HG02678 (cell line): Measurements from ENCODE around the gene RSRP1.
"Not testable (repeated sequence)": the region's sequence is repeated elsewhere in the genome, so short reads cannot be mapped to it uniquely, and the experiment has no call there.

ENCODE experiments used
- ATAC-seq: cut with Tn5 transposase; IDR thresholded peaks from one replicate; pipeline ENCODE4 v1.9.1; 2021; ENCODE audit warnings: mild to moderate bottlenecking, moderate library complexity; ENCODE audit not compliant: unreplicated experiment

The RSRP1 gene, protein sequence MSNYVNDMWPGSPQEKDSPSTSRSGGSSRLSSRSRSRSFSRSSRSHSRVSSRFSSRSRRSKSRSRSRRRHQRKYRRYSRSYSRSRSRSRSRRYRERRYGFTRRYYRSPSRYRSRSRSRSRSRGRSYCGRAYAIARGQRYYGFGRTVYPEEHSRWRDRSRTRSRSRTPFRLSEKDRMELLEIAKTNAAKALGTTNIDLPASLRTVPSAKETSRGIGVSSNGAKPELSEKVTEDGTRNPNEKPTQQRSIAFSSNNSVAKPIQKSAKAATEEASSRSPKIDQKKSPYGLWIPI

DNA sequence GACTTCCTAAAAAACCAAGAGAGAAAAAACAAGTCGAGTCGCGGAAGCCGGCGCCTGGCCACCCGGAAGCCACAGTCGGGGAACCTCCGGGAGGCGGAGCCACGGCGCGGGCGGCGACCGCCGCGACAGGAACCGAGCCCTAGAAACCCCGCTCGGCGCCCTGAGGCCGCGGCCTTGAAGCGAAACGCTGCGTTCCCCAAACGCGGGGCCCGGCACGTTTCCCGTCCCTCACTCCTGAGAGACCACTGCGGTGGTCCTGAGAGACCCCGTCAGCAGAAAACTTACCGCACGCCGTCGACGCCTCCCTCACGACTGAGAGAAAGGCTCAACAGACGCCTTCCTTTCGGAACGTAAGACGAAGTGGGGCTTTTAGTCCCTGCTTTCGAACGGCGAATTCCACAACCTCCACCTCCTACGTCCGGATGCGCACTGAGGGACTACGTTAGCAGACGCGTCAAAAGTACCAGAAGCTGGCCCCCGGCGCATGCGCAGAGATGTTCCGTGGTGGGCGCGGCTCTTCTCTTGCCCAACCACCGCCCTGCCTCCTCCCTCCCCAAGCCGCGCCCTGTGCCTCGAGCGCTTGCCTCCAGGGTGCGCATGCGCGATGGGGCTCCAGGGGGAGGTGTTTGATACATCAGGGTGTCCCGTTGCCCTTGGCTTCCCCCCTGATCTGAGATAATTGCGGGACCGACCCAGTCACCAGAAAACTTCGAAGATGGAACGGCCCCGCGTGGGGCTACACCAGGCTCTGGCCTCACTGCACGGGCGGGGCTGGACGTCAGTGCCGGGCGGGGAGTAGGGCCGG lies at the start of gene RSRP1:
Gene RSRP1 (minus strand): TSS at position 431 of the 805 bp plus-strand sequence. CDS start 491 bp downstream, outside the sequence.
- peak; percentile 85 for ATAC-seq

DNA sequence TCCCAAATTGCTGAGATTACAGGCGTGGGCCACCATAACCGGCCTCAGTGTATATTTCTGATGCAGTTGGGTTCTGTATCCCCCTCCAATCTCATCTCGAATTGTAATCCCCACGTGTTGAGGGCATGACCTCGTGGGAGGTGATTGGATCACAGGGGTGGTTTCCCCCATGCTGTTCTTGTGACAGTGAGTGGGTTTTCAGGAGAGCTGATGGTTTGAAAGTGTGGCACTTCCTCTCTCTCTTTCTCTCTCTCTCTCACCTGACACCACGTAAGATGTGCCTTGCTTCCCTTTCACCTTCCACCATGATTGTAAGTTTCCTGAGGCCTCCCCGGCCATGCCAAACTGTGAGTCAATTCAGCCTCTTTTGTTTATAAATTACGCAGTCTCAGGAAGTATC lies 49.2 kb upstream of the RSRP1 start:
- ATAC-seq, result not testable (repeated sequence)

DNA sequence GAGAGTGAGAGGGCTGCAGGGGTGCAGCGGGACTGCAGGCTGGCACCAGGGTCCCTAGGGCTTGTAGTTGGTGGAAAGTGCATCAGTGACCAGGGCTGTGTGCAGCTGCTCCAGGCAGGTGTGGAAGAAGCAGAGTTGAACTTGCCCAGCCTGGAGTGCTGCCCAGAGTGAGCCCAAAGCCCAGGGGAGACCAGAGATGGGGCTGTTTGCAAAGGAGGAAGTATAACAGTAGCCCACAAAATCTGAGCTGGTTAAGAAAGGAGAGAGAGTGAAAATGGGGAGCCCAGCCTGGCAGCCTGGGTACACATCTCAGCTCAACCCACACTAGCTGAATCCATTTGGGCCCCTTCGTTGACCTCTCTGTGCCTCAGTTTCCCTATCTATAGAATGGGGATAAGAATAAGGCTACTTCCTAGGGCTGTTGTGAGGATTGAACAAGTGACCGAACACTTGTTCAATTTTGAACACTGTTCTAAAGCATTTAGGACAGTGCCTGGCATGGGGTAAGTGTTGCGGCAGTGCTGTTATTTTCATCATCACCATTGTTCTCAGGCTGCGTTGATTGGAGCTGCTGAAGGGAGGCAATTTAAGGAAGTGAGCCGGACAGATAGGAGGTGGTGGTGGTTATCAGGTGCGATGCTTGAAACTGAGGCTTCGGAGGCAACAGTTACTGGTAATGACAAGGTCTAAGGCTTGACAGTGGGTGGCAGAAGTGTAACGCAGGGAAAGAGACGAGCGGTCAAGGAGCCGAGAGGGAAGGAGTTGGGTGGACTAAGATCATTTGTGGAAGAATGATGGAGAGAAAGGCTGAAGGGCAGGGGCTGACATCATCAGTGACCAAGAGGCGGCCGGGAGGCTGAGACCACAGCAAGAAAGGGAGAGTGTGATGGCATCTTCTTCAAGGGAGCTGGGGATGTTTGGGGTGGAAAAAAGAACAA lies 47.9 kb upstream of the RSRP1 start:
- not testable (repeated sequence) for ATAC-seq

DNA sequence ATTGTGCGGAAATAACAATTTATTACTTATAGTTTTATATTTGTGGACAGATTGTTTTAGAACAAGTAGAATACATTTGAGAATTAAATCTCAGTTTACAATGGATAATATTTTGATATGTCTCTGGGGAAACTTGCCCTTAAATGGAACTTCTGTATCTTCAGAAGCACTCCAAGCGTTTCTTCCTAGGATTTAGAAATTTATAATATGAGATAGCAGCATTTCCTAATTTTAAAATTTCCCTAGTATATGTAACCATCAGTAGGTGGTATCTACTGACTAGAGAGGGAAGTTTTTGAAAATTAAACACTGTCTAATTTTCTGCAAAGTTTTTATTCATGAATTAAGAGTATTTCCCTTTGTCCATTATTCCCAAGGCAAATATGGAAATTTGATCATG lies 46.2 kb upstream of the RSRP1 start:
- not testable (repeated sequence) for ATAC-seq

DNA sequence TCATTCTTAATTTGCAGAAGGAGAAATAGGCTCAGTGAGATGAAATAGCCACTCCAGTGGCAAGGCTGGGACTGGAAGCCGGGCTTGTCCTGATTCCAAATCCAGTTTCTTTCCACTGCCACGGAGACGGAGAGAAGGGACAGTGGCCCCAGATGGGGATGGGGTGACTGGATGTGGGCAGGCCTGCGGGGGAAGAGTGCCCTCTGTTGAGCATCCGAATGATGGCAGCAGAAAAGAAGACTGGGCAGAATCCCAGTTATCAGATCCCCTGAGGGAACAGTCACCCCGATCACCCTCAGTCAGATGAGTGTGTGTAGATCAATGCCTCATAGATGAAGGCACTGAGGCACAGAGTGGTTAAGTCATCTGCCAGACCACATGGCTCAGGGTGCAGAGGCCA lies 42.8 kb upstream of the RSRP1 start:
- not testable (repeated sequence) for ATAC-seq

DNA sequence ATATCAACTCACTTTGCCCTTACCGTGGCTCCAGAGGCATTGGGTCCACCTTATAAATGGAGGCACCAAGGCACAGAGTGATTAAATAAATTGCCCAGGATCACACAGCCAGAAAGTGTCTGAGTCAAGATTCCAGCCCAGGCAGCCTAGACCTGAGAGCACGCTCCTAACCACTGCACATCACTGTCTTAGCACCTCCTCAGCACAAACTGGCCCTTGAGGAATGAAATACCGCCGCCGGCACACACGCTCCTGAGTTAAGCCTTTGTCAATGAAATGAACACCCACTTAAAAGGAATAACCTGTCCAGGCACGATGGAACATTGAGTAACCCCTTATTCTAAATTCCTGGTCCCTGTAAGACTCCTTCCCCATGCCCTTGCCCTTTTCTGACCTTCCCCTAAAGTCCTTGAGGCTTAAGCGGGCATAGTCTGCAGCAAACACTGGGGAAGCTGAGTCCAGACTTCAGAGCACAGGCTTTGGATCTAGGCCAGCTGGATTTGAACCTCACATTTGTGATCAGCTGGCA lies 41.4 kb upstream of the RSRP1 start:
- not testable (repeated sequence) for ATAC-seq

DNA sequence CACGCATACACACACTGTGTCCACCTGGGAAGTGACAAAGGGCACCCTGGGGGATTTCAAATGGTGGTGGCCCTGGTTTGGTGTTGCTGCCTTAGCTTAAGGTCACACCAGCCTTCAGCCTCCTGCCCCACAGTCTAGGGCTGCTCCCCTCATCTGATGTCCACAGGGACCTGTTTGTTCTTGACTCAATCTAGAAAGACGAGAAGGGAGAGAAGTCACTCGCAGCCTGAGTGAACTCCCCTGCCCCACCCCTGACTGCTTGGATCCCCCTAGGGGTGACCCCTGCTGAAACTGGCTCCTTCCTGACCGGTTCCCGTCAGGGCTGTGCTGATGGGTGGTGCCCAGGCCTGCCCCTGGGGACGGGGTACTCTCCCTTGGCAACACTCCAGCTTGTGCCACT lies 39.9 kb upstream of the RSRP1 start:
- not testable (repeated sequence) for ATAC-seq

DNA sequence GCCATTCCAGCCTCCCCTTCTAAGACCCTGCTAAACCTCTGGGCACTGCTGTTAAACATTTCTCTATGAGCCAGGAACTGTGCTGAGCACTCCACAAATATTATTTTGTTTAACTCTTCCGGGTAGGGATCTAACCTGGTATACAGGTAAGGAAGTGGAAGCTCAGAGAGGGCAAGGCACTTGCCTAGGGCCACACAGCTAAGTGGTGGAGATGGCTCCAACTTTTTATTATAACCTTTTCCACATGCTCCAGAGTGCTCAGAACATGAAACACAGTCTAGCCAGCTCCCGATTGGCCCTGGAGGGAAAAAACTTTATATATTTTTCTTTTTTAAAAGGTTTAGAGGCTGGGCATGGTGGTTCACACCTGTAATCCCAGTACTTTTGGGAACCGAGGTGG lies 38.6 kb upstream of the RSRP1 start:
- ATAC-seq, result not testable (repeated sequence)

DNA sequence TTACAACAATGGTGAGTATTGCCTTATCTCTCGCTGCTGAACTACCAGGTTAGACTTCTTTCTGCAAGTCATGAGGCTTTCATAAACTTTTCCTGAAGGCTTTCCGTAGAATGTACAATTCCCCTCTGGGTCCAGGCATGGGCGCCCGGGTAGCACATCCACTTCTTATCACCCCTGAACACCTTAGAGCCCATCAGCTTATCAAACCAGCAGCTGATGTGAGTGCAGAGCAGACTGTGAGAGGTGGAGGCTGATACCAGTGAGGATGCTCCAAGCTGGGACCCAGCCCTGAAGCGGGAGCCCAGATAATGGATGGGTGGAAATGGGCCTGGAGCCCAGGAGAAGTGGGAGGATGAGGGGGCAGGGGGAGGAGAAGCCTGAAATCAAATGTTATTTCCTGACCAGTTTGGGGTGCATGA lies 32.4 kb upstream of the RSRP1 start:
- not testable (repeated sequence) for ATAC-seq

DNA sequence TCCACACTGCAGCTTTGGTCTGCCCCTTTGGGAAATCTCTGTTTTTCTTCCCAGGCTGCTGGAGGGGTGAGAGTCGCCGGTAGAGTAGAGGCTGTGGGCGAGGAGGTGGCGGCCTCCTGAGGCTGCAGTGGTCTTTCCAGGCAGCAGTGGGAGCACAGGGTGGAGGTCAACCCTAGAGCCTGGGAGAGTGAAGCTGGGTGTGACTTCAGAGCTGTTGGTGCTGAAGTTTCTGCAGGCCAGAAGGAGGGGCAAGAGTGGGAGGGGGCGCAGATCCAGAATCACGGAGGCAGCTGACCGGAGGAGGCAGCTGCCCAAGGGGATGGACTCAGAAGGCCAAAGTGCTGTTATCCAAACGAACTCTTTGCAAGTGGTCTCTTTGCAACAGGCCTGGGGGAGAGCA lies 31.5 kb upstream of the RSRP1 start:
- ATAC-seq, result not testable (repeated sequence)

DNA sequence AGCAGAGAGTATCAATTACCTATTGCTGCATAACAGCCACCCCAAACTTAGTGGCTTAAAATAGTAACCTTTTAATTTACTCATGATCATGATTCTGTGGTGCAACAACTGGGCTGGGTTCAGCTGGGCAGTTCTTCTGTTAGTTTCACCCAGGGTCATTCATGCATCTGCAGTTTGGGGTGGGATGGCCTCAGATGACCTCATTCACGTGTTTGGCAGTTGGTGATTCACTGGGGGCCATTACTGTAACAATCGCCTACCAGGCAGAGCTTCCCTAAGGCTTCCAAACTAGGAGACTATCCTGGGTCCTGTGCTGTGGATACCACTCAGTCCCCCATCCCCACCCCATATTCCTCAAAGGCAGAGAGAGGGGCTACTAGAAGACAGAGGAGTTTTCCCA lies 31.1 kb upstream of the RSRP1 start:
- not testable (repeated sequence) for ATAC-seq

DNA sequence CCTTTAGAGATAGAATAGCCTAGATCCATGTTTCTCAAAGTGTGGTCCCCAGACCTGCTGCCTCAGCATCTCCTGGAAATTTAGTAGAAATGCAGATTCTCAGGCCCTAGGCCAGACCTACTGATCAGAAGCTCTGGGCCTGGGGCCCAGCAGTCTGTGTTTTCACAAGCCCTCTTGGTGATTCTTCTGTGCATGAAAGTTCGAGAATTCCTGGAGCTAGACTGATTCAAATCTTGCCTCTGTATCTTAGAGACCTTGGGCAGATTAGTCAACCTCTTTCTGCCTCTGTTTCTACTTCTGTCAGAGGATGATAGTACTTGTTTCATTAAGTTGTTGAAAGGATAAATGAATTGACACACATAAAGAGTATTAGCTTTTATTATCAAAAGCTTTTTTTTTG lies 30.0 kb upstream of the RSRP1 start:
- not testable (repeated sequence) for ATAC-seq

DNA sequence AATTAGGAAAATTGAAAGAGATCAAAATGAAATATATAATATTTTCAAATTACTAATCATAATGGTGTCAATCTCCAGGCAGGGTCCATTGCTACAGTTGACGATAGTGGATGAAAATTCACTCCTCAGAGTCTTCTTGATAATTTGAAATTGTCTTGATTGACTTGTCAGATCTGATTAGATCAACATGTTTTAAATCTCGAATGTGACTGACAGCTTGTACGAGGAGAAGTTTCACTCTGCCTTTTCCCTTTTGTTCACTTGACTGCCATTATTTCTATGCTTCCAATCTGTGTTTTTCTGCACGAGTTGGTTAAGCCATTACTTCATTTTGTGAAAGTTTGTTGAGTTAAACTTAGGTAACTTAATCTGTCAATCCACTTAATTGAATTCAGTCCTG lies 28.4 kb upstream of the RSRP1 start:
- ATAC-seq, result not testable (repeated sequence)

DNA sequence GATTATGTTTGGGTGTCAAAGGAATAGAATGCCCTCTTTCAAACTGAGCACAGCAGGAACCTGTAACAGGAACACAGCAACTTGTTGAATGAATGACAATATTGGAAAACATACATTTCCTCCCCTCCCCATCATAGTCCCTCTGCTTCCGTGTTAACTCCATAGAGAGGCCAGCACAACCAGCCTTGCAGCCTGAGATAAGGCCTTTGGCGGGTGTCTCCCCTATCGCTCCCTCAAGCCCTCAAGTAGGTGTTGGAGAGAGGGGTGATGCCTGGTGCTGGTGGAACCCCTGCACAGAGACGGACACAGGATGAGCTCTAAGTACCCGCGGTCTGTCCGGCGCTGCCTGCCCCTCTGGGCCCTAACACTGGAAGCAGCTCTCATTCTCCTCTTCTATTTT lies 25.0 kb upstream of the RSRP1 start, which contains the start of gene RHD:
Gene RHD (plus strand): TSS at position 272 of the 400 bp plus-strand sequence. CDS start 39 bp downstream, at position 311.
- ATAC-seq, result not testable (repeated sequence)

DNA sequence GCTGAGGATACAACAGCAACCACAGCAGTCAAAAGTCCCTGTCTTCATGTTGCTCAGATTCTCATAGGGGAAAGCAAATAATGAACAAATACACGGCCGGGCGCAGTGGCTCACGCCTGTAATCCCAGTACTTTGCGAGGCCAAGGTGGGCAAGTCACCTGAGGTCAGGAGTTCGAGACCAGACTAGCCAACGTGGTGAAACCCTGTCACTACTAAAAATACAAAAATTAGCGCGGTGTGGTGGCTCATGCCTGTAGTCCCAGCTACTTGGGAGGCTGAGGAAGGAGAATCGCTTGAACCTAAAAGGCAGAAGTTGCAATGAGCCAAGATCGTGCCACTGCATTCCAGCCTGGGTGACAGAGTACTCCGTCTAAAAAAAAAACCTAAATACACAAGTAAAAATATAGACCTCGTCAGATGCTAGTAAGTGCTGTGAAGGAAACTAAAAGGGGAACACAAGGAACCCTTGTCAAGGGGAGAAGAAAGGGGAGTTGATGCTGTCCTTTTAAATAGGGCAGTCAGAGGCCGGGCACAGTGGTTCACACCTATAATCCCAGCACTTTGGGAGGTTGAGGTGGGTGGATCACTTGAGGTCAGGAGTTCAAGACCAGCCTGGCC lies 21.0 kb upstream of the RSRP1 start:
- ATAC-seq, result not testable (repeated sequence)

DNA sequence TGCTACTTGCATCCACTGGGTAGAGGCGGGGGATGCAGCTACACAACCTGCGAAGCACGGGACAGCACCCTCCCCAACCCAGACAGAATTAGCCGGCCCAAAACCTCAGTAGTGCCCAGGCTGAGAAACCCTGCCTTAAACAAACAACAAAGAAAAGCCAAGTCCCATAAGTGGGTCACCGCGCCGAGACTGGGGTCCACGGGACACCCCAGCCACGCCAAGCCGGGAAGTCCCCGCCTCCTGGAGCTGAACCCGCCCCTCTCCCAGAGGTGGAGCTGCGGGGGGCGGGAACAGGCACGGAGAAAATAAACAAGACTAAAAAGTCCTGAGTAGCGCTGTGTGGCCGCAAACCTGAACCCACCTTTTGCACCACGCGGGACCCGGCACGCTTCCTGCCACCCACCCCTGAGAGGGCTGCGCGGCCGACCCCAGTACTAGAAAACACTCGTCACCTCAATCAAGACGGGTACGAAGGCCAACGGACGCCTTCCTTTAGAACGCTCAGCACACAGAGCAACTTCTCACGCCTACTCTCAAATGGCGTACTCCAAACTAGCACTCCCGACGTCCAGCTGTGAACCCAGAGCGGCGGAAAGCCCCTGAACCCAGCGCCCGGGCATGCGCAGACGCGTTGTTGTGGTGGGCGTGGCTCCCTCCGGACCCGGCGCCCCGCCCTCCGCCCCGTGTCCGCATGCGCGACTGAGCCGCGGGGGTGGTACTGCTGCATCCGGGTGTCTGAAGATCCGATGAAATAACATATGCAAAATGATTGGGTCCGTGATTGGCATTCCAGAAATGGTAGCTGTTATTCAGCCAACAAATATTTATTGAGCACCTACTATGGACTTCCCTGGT lies 20.3 kb upstream of the RSRP1 start:
- ATAC-seq, result peak; percentile 83

DNA sequence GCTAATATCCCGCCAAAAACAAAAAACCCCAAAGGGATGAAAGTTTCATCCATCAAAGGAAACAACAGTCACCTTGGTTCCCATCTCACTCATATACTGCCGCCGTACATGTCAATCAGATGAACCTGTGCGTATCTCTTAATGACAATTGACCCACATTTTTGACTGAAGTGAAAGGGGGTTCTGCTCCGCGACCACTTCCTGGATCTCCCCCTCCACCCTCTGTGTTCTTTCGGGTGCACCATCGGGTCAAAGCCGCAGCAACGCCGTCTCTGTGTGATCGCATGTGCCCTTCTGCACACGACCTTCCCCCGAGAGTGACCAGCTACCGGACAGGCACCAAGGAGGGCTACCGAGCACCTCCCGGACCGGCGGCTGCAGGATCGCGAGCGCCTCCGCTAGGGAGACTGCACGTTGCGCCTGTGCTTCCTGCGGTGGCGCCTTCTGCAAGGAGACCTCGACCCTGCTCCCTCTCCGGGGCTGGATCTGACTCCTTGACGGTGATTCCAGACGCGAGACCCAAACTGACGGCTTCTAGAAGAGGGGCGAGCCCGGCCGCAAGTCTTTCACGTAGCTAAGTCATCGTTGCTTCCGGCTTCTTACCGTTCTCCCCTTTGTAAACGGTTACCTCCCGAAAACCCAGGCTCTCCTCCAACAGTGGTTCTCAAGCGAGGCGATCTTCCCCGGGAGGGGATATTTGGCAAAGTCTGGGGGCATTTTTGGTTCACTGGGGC lies 19.5 kb upstream of the RSRP1 start:
- ATAC-seq, result peak; percentile 25

DNA sequence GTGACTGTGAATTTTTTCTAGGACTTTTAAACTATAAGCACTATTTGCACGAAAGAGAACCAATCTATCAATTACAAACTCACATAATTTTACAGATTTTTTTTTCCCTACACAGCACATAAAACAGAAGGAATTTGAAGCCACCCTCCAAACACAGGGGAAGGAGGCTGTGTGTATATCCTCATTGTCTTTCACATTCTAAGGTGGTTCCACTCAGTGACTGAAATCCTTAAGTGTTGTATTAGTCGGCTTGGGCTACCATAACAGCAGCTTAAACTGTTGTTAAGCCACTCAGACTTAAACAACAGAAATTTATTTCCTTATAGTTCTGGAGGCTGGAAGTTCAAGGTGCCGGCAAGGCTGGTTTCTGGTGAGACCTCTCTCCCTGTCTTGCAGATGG lies 13.1 kb upstream of the RSRP1 start:
- not testable (repeated sequence) for ATAC-seq
